ENCODE results near the gene WFS1.

DNA sequence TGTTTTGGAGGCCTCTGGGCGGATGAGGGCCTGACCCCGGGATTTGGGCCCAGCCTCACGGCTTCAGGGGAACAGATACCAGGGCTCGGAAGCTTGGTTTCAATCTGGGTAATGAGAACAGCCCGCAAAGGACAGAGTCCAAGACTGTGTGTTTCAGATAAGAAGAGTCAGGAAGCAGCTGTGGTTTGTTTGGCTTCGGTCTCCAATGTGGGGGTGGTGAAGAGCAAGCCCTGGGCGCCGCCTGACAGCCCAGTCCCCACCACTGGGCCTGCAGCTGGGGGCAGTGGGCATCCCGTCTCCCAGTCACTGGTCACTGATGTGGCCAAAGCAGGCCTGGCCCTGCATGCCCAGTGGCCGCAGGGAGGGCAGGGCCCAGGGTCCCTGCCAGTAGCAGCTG is 9.1 kb downstream of the WFS1 start:
- TF ChIP-seq, protein P1, sequence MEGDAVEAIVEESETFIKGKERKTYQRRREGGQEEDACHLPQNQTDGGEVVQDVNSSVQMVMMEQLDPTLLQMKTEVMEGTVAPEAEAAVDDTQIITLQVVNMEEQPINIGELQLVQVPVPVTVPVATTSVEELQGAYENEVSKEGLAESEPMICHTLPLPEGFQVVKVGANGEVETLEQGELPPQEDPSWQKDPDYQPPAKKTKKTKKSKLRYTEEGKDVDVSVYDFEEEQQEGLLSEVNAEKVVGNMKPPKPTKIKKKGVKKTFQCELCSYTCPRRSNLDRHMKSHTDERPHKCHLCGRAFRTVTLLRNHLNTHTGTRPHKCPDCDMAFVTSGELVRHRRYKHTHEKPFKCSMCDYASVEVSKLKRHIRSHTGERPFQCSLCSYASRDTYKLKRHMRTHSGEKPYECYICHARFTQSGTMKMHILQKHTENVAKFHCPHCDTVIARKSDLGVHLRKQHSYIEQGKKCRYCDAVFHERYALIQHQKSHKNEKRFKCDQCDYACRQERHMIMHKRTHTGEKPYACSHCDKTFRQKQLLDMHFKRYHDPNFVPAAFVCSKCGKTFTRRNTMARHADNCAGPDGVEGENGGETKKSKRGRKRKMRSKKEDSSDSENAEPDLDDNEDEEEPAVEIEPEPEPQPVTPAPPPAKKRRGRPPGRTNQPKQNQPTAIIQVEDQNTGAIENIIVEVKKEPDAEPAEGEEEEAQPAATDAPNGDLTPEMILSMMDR (conservative IDR thresholded peaks at IDR 0.05 in 1 of 2, IDR thresholded peaks at IDR 0.05 in 1 of 2; ENCODE audit: extremely low read depth in 1 of 2, insufficient read depth in 1 of 2, low read depth in 1 of 2, low read length in 2 of 2): no peak
- no peak for TF ChIP-seq EZH2 (IDR thresholded peaks at IDR 0.05; ENCODE audit: borderline replicate concordance, low read length)

Data from mammary epithelial cell (primary cell).